Measurements from ENCODE around the gene PALM3. TPM values are rescaled to one million over a fixed set of nuclear protein-coding genes. Genes with fewer than 3 reads are reported as not detected.
"Not testable (repeated sequence)": the region's sequence is repeated elsewhere in the genome, so short reads cannot be mapped to it uniquely, and the experiment has no call there.

PALM3 gene
- total RNA-seq, 1 donor from 2014 or later: 1.7 TPM

DNA sequence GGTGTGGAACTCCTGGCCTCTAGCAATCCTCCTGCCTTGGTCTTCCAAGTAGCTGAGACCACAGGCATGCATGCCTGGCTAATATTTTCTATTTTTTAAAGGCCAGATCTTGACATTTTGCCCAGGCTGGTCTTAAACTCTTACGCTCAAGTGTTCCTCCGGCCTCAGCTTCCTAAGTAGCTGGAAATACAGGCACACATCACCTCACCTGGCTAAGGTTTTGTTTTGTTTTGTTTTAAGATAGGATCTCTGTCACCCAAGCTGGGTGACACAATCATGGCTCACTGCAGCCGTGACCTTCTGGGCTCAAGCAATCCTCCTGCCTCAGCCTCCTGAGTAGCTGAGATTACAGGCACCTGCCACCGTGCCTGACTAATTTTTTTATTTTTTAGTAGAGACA lies 39.4 kb downstream of the PALM3 start:
- Histone ChIP-seq H3K27me3 (no peaks in the 10 kb centered on the region), H3K9me3 (no peaks in the 10 kb centered on the region), H3K27ac (no peak overlapping the region), H3K4me1 (no peaks in the 10 kb centered on the region), H3K4me3 (no peak overlapping the region), H3K36me3 (no peaks in the 10 kb centered on the region)
- no peak for DNase-seq (ENCODE audit: low spot score in 2 of 2)
- intact Hi-C loops (cut with DNase I): no loop called here
- TF ChIP-seq CTCF (IDR thresholded peaks at IDR 0.05): no peak

GRCh38 chr19:14021474-14021873 lies 40.4 kb downstream of the PALM3 start:
- intact Hi-C loops (cut with DNase I): no loop called here
- no peak for DNase-seq (ENCODE audit: low spot score in 2 of 2)

GRCh38 chr19:14019739-14020138 lies 42.1 kb downstream of the PALM3 start:
- H3K4me1 ChIP-seq; H3K4me3 ChIP-seq; intact Hi-C loops (cut with DNase I); H3K9me3 ChIP-seq; H3K36me3 ChIP-seq; H3K27me3 ChIP-seq; DNase-seq (ENCODE audit: low spot score in 2 of 2); H3K27ac ChIP-seq: not testable (repeated sequence)

More at GRCh38 chr19:14021474-14021873, 40.4 kb downstream of the PALM3 start:
- Histone ChIP-seq H3K27ac (no peak overlapping the region), H3K27me3 (no peaks in the 10 kb centered on the region), H3K9me3 (no peaks in the 10 kb centered on the region), H3K4me1 (no peaks in the 10 kb centered on the region), H3K36me3 (no peaks in the 10 kb centered on the region), H3K4me3 (no peak overlapping the region)
- no peak for TF ChIP-seq CTCF (IDR thresholded peaks at IDR 0.05)

- no peaks in the 10 kb centered on the region for H3K36me3 ChIP-seq
- H3K27me3 ChIP-seq: no peaks in the 10 kb centered on the region
- no peak overlapping the region for H3K27ac ChIP-seq
- no peak overlapping the region for H3K4me3 ChIP-seq
- no peaks in the 10 kb centered on the region for H3K9me3 ChIP-seq
- TF ChIP-seq CTCF (IDR thresholded peaks at IDR 0.05): no peak
- intact Hi-C loops (cut with DNase I): no loop called here
- no peak for DNase-seq (ENCODE audit: low spot score in 2 of 2)
- H3K4me1 ChIP-seq: no peaks in the 10 kb centered on the region
These were observed 42.8 kb downstream of the PALM3 start for GRCh38 chr19:14019100-14019499.

DNA sequence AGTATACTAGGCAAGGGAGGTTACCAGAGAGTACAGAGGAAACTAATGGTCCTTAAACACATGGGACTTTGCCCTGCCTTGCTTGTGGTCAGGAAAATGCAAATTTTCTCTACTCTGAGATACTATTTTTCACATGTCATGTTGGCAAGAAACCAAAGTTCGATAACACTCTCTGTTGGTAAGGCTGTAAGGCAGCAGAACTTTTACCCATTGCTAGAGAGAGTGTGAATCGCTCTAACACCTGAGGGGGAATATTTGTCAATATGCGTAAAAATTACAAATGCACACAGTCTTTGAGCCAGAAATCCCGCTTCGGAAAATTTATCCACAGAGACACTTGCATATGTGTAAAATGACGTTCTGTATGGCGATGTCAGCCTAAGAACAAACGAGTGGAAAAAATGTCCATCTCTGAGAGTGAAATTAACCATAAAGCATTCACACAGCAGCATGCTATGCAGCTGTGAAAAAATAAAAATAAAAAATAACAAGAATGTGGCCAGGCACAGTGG lies 46.3 kb downstream of the PALM3 start:
- intact Hi-C loops (cut with DNase I): no loop called here
- no peak for TF ChIP-seq CTCF (IDR thresholded peaks at IDR 0.05)
- H3K4me1 ChIP-seq: no peaks in the 10 kb centered on the region
- no peak overlapping the region for H3K27ac ChIP-seq
- no peaks in the 10 kb centered on the region for H3K36me3 ChIP-seq
- no peaks in the 10 kb centered on the region for H3K9me3 ChIP-seq
- no peaks in the 10 kb centered on the region for H3K27me3 ChIP-seq
- DNase-seq (ENCODE audit: low spot score in 2 of 2): no peak
- H3K4me3 ChIP-seq: no peak overlapping the region

DNA sequence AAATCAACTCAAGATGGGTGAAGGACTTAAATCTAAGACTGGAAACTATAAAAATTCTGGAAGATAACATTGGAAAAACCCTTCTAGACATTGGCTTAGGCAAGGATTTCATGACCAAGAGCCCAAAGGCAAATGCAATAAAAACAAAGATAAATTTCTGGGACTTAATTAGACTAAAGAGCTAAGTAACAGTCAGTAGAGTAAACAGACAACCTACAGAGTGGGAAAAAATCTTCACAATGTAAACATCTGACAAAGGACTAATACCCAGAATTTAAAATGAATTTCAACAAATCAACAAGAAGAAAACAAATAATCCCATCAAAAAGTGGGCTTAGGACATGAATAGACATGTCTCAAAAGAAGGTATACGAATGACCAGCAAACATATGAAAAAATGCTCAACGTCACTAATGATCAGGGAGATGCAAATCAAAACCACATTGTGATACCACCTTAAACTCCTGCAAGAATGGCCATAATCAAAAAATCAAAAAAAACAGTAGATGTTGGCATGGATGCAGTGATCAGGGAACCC lies 49.4 kb downstream of the PALM3 start:
- Histone ChIP-seq H3K36me3 (no peaks in the 10 kb centered on the region), H3K4me1 (no peaks in the 10 kb centered on the region), H3K4me3 (no peak overlapping the region), H3K27me3 (no peaks in the 10 kb centered on the region), H3K27ac (no peak overlapping the region), H3K9me3 (no peaks in the 10 kb centered on the region)
- intact Hi-C loops (cut with DNase I): no loop called here
- no peak for DNase-seq (ENCODE audit: low spot score in 2 of 2)
- no peak for TF ChIP-seq CTCF (IDR thresholded peaks at IDR 0.05)

All from ascending aorta (tissue), 2 donors.